ENCODE measurements around the gene SLC10A3.

SLC10A3 gene

DNA sequence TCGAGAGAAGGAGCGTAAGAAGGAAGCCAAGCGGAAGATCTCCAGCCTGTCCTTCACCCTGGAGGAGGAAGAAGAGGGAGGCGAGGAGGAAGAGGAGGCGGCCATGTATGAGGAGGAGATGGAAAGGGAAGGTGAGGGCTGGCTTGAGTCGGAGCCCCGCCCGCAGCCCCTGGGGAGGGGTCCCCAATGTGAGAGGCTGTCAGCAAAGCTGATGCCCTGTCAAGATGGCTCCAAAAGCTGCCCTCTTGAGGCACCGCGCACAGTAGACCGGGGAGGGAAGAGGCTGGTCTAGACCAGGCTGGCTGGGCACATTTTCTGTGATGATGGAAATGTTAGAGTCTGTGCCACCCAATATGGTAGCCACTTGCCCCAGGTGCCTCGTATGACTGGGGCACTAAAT, 44.0 kb downstream of the SLC10A3 start:
- H3K36me3 Mint-ChIP-seq, result no peaks in the 10 kb centered on the region
- peaks cover 10% of the 10 kb centered on the region for H3K4me1 Mint-ChIP-seq (ENCODE audit: low read depth)
- H3K9me3 Mint-ChIP-seq (ENCODE audit: low read depth), result no peaks in the 10 kb centered on the region
- H3K27me3 Mint-ChIP-seq, result no peaks in the 10 kb centered on the region
- H3K4me3 Mint-ChIP-seq, result no peak overlapping the region
- H3K27ac Mint-ChIP-seq, result no peak overlapping the region

DNA sequence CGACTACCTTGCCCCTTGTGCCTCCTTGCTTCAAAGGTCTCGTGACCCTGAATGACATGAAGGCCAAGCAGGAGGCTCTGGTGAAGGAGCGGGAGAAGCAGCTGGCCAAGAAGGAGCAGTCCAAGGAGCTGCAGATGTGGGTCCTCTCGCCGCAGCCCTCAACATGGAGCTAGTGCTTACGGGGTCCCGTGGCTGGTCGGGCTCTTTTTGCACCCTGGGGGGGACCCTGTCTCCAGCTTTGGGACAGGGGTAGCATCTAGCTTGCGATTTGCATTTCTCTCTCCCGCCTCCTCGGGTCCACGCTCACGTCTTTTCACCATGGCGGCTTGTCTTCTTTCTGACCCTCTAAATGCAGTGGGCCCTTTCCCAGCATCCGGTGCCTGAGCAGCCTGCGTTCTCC, 44.7 kb downstream of the SLC10A3 start:
- Mint-ChIP-seq H3K27me3 (no peaks in the 10 kb centered on the region), H3K4me3 (peak overlapping the region; percentile 23), H3K27ac (no peak overlapping the region)

DNA sequence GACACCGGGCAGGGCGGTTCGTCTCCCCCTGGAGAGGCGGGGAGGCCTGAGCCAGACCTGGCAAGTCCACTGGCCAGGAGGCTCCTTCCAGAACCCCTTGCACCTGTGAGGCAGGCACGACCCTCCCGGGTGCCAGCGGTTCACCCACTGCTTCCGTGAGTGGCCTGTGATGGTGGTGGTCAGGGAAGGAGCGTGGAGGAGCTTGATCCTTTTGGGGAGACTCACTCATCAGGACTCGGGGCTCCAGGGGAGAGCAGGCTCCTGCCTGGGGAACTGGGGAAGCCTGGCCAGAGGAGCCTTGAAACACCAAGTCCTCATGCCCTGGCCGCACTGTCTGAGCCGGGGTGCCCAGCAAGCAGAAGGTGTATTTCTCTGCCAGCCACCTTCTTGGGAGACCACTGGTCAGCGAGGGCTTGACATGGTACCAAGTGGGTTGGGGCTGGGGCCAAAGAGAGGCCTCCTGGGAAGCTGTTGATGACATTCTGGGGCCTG, 45.6 kb downstream of the SLC10A3 start:
- no peaks in the 10 kb centered on the region for H3K36me3 Mint-ChIP-seq
- peaks cover 17% of the 10 kb centered on the region for H3K4me1 Mint-ChIP-seq (ENCODE audit: low read depth)
- no peaks in the 10 kb centered on the region for H3K27me3 Mint-ChIP-seq
- H3K9me3 Mint-ChIP-seq (ENCODE audit: low read depth), result no peaks in the 10 kb centered on the region
- H3K4me3 Mint-ChIP-seq, result no peak overlapping the region
- no peak overlapping the region for H3K27ac Mint-ChIP-seq

More for the DNA sequence above, 44.7 kb downstream of the SLC10A3 start:
- Mint-ChIP-seq H3K36me3 (no peaks in the 10 kb centered on the region), H3K9me3 (ENCODE audit: low read depth) (no peaks in the 10 kb centered on the region), H3K4me1 (ENCODE audit: low read depth) (peaks cover 15% of the 10 kb centered on the region)

DNA sequence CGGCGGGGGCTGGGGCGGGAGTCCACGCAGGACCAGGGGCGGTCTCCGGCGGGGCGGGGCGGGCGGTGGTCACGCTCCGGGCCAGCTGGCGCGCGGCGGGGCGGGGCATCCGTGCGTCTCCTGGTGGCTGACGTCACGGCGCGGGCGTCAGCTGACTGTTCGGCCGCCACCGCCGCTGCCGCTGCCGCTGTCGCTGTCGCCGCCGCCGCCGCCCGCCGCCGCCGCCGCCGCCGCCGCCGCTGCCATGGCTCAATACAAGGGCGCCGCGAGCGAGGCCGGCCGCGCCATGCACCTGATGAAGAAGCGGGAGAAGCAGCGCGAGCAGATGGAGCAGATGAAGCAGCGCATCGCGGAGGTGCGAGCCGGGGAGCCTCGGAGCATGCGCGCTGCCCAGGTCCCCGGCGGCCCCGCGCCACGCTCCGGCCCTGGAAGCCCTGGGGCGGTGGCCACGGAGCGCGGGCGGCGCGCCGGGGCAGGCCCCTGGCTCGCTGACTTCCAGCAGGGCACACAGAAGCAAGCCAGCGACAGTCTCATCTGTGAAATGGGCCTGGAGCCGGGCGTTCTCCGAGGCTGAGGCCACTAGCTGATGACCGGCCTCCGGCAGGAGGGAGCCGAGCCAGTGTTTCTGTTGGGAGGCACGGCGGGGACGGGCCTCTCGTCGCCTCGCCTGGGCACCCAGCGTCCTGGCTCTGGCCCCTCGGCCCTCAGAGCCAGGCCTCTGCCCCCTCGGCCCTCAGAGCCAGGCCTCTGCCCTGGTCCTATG, 46.3 kb downstream of the SLC10A3 start, which contains the start of gene FAM50A:
Gene FAM50A, plus strand, starts transcription at position 150 of the 763 bp plus-strand sequence. Its CDS starts 95 bp downstream, at position 245.
- H3K27me3 Mint-ChIP-seq, result no peaks in the 10 kb centered on the region
- no peaks in the 10 kb centered on the region for H3K36me3 Mint-ChIP-seq
- no peaks in the 10 kb centered on the region for H3K9me3 Mint-ChIP-seq (ENCODE audit: low read depth)
- peaks cover 17% of the 10 kb centered on the region for H3K4me1 Mint-ChIP-seq (ENCODE audit: low read depth)
- peak within 1 kb of the TSS; percentile 64 for H3K27ac Mint-ChIP-seq
- peak within 1 kb of the TSS; percentile 84 for H3K4me3 Mint-ChIP-seq

DNA sequence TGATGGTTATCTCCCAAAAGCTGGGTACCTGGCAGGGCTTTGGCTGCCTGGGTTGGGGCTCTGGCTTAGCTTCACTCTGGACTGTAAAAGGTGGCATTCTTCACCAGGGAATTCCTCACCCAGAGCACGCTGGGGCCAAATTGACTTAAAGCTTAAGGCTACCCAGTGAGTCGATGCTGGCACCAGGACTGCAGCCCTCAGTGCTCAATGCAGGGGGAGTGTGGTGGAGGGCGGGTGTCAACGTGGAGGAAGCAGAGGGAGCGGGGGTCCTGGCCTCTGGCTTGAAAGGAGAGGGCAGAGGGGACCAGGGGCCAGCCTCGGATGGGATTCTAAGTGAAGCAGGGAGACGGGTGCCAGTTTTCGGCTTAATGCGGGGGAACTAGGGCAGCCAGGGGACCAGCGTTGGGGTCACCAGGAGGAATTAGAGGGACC, 46.9 kb downstream of the SLC10A3 start:
- Mint-ChIP-seq H3K36me3 (no peaks in the 10 kb centered on the region), H3K4me1 (ENCODE audit: low read depth) (peaks cover 20% of the 10 kb centered on the region), H3K27ac (peak overlapping the region; percentile 64)

DNA sequence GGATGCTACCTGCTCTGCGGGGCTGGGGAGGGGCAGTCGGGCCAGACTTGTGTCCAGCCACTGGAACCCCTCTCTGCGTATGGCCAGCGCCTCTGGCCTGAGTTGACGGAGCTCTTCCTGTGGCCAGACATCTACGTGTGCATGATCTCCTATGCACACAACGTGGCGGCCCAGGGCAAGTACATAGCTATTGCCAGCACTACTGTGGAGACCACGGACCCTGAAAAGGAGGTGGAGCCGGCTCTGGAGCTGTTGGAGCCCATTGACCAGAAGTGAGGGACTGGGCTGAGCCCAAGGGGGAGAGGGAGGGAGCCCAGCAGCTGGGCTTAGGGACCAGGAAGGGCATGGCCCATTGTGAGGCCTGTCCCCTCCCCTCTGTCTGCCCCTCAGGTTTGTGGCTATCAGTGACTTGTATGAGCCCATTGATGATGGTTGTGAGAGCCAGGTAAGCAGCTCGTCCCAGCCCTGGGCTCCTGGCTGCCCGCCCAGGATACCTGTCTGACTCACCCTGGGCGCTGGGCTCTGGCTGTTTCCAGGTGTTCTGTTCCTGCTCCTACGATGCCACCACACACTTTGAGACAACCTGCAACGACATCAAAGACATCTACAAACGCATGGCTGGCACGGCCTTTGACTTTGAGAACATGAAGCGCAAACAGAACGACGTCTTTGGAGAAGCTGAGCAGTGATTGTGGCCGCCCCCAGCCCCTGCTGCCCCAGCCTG, 48.3 kb downstream of the SLC10A3 start:
- peaks cover 24% of the 10 kb centered on the region for H3K4me1 Mint-ChIP-seq (ENCODE audit: low read depth)
- H3K9me3 Mint-ChIP-seq (ENCODE audit: low read depth), result no peaks in the 10 kb centered on the region
- H3K27me3 Mint-ChIP-seq, result no peaks in the 10 kb centered on the region
- H3K36me3 Mint-ChIP-seq, result no peaks in the 10 kb centered on the region
- no peak overlapping the region for H3K4me3 Mint-ChIP-seq
- H3K27ac Mint-ChIP-seq, result no peak overlapping the region

More for the DNA sequence above, 46.9 kb downstream of the SLC10A3 start:
- Mint-ChIP-seq H3K9me3 (ENCODE audit: low read depth) (no peaks in the 10 kb centered on the region), H3K27me3 (no peaks in the 10 kb centered on the region), H3K4me3 (peak overlapping the region; percentile 84)

DNA sequence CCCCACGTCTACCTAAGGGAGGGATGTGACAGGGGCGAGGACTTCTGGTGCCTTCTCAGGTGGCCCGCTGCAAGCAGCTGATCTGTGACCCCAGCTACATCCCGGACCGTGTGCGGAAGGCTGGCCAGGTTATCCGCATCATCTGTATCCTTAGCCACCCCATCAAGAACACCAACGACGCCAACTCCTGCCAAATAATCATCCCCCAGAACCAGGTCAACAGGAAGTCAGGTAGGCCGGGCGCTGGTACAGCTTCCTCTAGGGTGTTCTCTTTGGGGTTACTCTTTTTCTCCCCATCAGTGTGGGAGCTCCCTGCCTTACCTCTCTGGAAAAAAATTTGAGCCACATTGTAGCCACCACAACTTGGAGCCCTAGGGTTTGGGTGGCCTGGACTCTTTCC, 48.9 kb downstream of the SLC10A3 start:
- Mint-ChIP-seq H3K4me3 (no peak overlapping the region), H3K4me1 (ENCODE audit: low read depth) (peaks cover 24% of the 10 kb centered on the region), H3K9me3 (ENCODE audit: low read depth) (no peaks in the 10 kb centered on the region), H3K27me3 (no peaks in the 10 kb centered on the region), H3K27ac (no peak overlapping the region), H3K36me3 (no peaks in the 10 kb centered on the region)

DNA sequence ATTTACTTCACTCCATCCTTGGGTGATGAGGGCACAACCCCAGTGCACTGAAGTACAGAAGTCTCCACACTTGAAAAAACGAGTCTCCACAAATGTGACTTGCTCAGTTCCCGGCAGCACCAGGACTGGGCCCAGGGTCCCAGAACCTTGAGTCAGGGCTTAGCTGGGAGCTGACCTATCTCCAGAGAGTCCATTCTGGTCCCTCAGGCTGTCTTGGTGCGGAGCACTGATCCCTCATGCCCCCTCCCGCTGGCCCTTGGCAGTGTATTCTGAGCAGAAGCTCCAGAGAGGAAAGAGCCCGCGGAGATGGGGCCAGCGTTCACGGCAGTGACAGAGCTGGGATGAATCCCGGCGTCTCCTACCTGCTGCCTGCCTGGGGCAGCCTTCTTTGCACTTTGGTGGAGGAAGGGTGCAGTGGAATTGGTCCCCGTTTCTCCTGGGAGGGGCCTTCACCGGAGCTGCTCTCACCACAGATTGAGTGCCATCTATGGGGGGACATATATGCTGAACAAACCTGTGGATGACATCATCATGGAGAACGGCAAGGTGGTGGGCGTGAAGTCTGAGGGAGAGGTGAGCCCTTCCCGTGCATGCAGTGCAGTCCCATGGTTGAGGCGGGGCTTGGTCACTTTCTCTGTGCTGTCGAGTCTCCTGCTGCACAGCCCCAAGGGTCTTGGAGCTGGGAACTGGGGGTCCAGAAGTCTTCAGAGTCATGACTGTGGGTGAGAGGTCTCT, 49.6 kb downstream of the SLC10A3 start:
- no peaks in the 10 kb centered on the region for H3K9me3 Mint-ChIP-seq (ENCODE audit: low read depth)
- H3K4me3 Mint-ChIP-seq, result no peak overlapping the region
- no peak overlapping the region for H3K27ac Mint-ChIP-seq
- peaks cover 29% of the 10 kb centered on the region for H3K4me1 Mint-ChIP-seq (ENCODE audit: low read depth)
- no peaks in the 10 kb centered on the region for H3K27me3 Mint-ChIP-seq
- H3K36me3 Mint-ChIP-seq, result no peaks in the 10 kb centered on the region

DNA sequence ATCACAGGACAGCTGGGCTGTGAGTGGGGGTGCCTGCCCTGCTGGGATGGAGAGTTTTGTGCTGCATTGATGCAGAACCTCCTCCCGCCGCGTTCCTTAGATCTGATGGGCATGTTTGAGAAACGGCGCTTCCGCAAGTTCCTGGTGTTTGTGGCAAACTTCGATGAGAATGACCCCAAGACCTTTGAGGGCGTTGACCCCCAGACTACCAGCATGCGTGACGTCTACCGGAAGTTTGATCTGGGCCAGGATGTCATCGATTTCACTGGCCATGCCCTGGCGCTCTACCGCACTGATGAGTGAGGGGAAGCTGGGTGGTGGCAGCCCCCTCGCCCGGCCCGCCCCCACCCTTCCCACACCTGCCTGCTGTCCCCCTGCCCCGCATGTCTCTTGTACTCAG, 50.6 kb downstream of the SLC10A3 start:
- Mint-ChIP-seq H3K27ac (no peak overlapping the region), H3K36me3 (no peaks in the 10 kb centered on the region), H3K9me3 (ENCODE audit: low read depth) (no peaks in the 10 kb centered on the region), H3K4me3 (no peak overlapping the region), H3K4me1 (ENCODE audit: low read depth) (peaks cover 29% of the 10 kb centered on the region), H3K27me3 (no peaks in the 10 kb centered on the region)

DNA sequence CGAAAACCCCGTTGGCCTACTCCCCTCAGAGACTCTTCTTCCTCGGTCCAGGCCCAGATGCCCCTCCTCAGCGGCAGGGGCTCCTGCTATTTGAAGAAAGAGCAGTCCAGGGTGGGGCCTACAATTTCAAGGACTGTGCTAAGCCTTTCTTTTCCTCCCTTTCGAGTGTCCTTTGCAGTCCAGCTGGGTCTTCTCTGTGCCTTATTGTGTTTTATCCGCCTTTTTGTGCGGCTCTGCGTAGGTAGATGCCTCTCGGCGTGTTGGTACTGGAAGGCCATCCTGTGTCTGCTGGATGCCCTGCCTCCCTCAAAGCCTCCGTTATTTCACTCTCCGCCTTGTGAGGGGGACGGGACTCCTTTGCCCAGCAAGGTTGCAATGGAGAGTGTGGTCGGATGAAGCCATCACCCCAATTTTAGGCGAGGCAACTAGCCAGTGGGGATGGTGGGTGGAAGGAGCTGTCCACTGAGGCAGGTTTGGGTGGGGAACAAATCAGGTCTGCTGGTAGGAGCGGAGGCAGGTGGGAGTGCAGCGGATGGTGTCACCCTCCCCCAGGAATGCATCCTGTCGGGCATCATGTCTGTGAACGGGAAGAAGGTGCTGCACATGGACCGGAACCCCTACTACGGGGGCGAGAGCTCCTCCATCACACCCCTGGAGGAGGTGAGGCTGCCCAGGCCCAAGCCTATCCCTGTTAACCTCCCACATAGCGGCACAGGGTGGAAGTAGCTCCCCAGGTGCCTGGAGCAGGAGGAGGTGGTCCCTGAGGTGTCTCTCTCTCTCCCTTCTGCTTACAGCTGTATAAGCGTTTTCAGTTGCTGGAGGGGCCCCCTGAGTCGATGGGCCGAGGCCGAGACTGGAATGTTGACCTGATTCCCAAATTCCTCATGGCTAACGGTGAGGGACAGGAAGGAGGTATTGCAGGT, 52.2 kb downstream of the SLC10A3 start:
- peak overlapping the region; percentile 75 for H3K27ac Mint-ChIP-seq
- H3K9me3 Mint-ChIP-seq (ENCODE audit: low read depth), result no peaks in the 10 kb centered on the region
- peak overlapping the region; percentile 85 for H3K4me3 Mint-ChIP-seq
- H3K36me3 Mint-ChIP-seq, result no peaks in the 10 kb centered on the region
- H3K27me3 Mint-ChIP-seq, result no peaks in the 10 kb centered on the region
- peaks cover 26% of the 10 kb centered on the region for H3K4me1 Mint-ChIP-seq (ENCODE audit: low read depth)
